GM19372 (cell line): ENCODE data around the gene RALGPS1.

Experiments used
- ATAC-seq: cut with Tn5 transposase; IDR thresholded peaks from one replicate; pipeline ENCODE4 v1.9.1; 2021; ENCODE audit warnings: mild to moderate bottlenecking, low read depth, moderate library complexity; ENCODE audit not compliant: unreplicated experiment

Gene RALGPS1

DNA sequence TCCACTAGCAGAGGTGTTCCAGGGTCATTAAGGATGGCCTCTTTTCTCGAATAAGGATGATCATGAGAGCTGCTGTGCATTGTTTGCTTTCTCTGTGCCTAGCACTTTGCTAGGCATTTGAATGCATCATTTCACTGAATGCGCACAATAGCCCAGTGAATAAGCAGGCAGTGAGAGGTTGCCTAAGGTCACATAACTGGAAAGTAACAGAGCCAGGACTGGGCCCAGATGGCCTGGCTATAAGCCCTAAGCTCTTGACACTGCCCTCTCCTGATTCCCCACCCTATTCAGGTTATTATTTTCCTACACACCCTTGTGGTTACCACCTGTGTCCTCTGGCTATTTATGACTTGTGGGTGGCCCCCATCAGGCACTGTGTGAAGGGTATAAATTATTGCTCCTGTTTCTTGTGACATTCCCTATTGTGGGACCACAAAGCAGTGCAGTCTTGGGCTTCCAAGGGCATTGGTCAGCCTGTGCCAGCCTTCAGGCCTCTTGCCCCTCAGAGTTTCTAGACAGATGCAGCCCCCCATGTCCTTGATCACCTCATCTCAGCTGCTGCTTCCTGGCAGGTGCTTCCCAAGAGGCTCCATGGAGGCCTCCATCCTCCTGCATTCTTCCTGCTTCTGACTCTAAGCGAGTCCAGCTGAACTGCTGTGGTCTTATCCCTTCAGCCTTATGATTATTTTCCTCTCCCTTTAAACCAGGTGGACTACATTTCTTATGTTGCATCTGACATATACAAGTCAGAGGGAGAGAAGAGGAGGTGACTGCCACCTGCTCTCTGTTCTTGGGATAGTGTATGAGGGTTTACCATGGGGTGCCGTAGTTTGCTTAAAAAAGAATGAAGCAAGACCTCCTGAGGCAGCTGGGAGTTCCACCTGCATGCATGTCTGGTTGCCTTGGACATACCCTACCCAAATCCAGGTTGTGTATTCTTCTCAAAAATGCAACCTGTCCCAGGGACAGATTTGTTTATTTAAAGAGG is 160.3 kb downstream of the RALGPS1 start:
- ATAC-seq, result no peak

DNA sequence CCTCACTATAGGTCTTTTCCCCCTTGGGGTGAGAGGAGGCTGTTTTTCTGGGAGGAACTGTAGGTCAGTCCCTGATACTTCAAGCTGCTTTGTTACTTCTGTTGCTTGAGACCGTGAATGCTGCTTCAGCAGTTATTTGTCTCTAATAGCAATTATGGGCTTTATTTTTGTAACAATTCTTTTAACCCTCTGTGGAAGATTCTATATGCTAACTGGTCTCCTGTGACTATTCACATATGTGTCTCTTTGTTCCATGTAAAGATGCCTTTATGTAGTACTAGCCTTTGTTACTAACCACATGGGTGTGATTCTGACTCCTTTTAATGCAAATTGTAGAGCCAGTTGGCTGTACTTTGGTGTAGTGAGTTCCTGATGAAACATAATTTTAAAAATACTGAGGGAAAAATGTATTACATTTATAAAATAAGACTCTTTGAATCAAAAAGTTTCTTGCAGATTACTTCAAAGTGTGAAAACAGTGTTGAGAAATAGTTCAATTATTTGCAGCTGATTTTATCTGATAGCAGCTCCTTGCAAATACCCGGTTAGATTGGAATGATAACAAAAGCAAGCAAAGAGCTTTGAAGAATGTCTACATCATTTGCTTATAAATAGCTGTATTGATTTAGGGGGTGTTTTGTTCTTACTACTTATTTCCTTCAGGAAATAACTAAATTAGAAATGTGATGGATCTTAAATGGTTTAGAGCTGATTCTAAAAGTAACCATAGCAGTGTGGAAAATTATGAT is 161.2 kb downstream of the RALGPS1 start:
- no peak for ATAC-seq

DNA sequence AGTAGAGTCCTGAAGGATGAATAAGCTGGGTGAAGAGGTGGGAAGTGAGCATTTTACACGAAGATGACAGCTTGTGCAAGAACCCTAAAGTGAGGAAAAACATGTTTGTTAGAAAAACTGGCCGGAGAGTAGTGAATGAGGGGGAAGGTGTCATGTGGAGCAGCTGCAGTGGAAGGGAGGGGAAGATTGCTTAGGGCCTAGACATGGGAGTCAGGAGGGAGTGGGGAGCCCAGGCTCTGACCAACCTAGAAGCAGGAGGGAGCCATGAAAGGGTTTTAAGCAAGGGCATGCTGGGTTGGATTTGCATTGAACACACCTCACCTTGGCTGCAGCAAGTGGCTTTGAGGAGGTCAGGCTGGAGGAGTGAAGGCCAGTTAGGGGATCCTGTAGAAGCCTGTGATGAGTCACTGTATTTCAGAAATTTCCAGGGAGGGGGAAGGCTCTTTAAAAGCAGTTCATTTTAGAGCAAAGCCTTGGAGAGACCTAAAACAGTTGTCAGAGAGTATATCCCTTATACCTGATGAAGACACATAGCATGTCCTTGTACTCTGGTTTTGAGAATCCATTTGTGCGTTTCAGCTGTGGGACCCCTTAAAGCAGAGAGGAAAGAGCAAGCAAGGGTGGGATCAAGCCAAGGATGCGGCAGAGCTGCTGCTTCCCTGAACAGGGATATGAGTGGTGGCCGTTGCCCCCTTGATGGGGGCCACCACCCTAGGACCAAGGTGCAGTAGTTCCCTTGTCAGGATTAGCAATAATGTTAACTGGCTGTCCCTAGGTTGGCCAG is 162.5 kb downstream of the RALGPS1 start:
- no peak for ATAC-seq

DNA sequence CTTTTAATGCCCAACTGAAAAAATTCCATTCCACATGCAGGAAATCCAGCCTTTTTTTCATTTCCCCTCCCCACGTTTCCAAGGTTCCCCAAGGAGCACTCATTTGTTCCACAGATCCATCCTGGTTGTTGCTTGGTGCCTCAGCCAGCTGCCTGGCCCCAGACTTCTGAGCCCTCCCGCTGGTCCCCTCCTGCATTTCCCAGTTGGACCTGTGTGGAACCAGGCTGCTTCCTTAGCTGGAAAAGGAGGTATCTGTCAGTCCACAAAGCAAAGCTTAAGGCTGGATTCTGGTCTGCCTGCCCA is 163.0 kb downstream of the RALGPS1 start:
- no peak for ATAC-seq

DNA sequence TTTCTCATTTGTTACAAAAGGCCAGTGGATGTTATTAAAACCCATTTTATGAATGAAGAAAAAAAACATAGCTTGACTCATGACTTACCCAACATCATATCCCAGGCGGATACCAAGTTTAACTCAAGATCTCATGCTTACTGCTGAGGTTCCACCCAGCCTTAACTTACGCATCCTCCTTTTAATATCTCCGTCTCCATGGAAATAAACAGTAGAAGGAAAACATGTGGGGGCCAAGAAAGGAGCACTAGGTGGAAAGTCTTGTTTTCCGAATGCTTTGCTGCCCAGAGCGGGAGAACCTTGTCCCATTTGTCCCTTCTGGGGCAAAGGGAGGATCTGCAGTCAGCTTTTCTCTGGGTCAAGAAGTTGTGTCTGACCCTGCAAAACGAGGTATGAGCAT is 163.8 kb downstream of the RALGPS1 start:
- ATAC-seq, result no peak

DNA sequence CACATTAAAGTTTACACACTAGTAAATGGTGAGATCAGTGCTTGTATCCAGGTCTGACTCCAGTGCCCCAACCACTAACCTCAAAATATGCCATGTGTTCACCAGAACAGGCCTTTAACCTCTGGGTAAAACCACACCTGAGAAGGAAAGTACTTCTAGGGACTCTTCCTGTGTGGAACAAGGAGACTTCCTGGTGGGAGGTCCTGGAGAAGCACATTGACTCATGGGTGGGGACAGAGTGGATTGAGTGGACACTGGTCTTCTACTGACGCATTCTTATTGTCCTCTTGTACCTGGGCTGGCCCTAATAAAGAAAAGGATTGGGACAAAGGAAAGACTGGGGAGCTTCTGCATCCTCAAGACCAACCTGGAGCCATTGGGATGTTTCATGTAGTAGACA is 164.4 kb downstream of the RALGPS1 start:
- no peak for ATAC-seq

DNA sequence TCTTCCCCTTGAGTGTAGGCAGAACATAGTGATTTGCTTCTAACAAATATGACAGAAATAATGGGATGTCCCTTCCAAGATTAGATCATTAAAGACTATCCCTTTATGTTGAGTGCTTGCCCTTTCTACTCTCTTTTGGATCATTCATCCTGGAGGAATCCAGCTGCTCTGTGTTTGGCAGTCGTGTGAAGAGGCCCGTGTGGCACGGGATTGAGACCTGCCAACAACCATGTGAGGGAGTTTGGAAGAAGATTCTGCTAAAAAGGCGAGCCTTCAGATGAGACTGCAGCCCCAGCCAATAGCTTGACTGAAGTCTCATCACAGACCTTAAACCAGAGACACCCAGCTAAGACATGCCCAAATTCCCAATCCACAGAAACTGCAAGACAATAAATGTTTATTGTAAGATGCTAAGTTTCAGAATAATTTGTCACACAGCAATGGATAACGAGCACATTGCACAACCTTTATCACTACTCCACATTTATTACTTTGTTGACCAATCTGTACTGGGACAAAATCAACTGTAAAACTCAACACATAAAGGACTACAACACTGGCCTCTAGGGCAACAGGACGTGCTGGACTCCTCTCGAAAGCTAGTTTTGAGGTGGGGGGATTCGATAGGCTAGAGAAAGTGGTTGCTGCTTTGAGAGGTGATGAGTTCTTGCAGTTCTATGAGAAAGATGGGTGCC is 165.0 kb downstream of the RALGPS1 start:
- no peak for ATAC-seq

DNA sequence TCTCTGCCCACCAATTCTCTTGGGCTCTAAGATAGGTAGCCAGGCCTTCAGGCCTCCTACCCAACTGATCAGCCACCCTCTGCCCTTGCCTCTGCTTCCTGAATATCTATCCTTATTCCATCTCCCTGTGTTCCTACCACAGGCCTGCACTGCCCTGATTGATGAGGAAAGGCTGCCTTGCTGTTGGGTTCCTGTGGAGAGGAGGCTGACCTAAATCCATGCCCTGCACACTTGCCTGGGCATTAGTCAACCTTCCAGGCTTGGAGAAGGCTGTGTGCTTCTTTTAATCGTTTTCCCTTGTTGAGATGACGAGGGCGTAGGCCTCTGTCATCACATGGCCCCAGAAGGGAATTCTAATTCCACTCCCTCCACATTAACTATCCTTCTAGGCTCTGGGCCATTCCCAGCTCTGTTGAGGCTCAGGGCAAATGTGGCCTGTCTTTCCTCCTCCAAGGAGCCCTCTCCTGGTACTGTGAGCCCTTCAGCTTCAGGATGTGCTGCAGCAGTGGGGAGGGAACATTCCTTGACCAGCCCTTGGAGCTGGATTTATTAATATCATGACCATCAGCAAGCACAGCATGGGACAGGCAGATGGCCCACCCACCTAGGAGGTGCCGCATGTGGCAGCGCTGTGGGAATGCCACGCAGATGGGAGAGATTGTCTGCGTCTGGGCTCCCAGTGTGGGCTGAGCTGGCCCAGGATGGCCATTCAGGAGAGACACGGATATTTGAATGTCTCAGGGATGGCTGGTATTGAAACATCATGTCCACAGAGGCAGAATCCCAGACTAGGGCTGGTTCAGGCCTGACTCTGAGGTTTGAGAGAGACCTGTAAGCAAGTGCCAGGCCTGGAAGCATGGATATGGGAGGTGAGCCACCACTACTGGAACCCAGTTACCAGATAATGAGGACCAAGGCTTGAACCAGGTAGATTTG is 166.9 kb downstream of the RALGPS1 start:
- ATAC-seq, result no peak

DNA sequence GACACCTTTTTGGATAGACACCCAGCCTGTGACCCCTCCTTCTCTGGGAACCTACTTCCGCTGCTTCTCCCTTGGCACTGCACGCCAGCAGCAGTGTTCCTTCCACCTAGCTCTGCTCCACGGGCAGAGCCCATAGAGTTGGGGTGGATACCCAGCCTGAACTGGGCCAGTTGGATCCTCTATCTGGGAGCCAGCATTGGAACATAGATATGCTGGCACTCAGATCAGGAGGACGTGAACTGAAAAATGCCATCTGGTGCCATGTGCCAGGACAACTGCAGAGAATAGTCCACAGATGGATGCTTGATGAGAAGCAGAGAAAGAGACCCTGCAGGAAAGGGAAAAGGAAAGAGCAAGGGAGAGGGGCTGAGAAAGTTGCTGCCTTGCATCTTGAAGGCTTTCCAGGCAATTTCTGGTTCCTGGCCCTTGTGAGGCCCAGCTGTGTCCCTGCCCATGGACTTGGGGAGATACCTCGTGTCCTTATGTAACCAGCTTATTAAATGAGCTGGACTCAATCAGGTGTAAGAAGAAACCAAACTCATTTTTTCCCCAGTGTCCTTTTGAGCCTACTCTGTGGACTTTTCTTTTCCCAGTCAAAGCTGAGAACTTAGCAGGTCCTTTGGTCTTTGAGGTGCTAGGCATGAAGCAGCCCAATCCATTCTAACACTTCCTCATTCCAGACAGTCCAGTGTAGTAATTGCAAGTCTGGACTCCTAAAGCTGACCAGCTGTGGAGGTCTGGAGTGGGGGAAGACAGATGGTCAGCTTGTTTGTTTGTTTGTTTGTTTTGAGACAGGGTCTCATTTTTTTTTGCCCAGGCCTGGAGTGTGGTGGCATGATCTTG is 168.8 kb downstream of the RALGPS1 start:
- no peak for ATAC-seq

DNA sequence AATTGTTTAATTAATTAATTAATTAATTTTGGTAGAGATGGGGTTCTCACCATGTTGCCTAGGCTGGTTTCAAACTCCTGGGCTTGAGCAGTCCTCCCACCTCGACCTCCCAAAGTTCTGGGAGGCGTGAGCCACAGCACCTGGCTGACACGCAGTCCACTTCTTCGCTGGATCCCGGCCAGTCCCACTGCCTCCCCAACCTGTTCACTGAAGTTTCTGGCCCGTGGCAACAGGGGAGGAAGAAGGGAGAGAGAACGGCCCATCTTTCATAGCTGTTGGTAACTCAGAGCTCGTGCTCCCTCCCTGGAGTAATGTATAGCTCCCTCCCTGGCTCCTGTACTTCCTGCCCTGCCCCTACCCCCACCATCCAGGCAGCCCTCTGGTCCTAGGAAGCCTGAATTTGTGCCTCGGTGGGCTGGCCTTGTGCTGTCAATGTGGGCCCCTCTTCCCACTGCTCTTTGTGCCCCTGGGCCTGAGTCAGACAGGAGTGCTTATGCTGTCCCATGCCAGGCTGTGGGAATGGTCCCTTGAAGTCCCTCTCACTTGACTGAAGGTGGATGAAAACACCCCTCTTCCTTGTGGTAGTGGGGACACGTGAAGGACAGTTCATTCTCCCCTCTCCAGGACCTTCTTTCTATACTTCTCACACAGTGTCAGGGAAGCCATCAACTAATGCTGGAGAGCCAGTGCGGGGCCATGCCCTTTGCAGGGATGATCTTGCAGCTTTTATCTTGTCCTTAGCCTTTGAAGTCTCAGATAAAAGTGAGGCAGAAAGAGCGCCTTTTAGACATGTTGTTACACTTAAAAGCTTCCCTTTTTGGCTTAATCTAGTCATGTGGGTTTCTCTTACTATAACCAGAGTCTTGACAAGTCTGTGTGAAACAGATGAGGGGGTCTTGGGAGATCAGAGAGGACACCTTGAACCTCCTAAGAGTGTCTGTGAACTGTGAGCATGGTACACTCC is 169.8 kb downstream of the RALGPS1 start:
- ATAC-seq, result no peak

DNA sequence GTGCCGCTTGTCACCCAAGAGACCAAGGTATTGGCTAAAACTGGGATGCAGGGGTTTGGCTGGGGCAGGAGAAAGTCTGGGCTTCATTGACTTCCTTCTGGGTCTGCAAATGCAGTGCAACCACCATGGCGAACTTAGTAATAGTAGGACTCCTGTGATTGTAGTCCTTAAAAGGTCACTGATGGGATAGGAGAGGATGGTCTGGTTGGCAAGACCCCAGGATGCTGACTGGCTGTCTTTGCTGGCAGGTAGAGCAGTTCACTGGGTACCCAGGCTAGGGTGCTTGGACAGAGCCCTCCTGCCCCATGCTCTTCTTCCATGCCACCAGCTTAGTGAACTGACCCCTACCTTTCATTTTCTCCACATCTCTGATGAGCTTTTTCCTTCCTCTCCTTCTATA is 170.6 kb downstream of the RALGPS1 start:
- no peak for ATAC-seq

DNA sequence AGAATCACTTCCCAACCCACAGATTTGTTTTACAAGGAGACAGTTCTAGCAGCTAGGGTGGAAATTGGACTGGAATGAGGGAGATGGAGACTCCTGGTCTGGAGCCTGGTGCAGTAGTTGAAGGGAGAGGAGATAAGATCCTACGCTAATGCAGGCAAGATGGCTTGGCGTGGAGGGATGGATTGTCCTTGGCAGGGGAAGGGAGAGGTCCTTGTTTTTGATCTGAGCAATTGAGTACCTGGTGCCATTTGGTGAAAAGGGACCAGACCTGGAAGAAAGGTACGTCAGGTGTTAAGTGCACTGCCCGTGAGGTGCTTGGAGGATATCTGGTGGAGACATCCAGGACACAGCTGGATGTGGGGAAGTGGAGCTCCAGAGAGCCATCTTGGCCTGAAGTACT is 172.2 kb downstream of the RALGPS1 start:
- no peak for ATAC-seq

DNA sequence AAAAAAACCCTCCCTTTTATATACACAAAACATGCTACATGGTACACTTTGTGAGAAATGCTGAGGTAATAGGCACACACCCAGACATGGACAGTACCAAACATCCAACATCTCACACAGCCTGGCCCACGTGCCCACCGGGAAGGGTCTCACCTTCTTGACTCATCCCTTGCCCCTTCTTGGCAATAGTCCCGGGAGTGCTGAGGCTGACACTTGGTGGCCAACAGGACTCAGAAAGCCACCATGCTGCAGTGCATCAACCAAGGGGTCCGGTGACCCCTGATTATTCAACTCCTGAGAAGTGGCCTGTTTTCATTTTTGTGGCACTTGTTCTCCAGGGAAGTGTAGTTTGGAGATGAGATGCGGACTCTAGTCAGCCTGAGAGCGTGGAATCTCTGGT is 172.8 kb downstream of the RALGPS1 start:
- ATAC-seq, result no peak

DNA sequence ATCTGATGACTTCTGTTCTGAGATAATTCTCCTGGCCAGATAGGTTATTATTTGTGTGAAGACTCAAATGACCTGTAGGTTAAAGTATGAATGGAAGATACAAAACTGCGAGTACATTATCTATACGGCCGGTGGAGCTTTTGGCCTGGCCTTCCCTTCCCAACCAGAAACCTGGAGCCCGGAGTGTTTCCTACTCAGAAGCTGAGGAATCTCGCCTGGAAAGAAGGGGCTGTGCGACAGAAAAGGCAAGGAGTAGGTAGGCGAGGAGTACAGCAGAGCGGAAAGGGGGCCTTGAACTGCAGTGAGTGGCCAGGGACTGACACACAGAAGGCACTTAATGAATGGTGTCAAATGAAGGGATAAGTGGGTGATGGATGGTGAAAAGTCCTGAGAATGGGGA is 173.3 kb downstream of the RALGPS1 start:
- ATAC-seq, result no peak

DNA sequence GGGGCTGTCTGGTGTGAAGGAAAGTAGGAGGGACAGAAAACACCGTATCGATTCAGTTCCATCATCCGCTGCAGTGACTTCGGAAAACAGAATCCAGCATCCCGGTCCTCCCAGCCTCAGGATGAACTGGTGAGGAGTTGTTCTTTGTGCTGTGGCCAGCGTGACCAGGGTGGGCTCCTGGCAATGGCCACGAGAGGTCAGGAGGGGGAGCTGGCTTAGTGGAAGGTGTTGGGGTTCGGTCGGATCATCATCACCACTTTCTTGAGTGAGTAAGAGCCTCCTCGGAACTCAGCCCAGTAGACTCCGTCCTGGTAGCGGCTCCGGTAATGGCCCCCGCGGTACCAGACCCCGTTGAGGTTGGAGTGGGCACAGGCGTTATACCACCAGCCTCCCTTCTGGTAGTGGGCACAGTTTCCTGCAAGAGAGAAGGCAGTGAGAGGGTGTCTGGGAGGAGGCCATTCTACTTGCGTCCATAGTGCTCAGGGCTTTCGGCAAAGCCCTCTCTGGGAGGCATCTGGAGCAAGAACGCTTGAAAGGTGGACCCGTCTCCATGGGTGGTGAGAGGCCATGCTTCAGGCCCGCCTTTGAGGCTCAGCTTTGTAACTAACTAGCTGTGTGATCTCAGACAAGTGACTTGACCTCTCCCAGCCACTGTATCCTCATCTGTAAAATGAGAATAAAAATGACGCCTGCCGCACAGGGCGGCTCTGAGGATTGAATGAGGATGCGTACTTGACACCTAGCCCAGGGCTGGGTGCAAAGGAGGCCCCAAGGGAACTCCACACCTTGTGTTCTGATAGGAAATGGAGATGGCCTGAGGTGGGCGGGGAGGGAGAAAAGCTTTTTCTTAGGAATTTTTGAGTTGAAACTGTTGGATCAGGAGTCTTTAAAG is 174.4 kb downstream of the RALGPS1 start:
- no peak for ATAC-seq

DNA sequence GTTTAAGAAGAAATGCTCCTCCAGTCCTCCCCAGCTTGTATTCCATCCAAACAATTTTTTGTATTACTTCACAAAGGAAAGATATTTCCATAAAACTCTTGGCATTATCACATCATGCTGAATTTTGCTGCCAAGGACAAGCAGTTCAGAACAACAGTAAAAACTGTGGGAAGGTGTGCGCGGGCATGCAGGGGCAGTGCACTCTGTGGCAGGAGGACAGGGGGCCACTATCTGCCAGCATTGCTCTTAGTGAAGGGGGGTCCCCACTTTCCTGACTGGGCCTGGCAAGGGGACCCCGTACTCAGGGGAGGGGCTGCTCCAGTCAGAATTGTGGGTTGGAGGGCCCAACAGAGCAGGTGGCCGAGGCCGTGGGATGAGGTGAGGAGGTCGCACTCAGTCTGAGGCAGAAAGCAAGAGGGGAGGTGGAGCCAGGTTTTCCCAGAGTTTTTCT is 175.1 kb downstream of the RALGPS1 start:
- ATAC-seq, result no peak
